ENCODE data around the gene KLC4.
A peak's percentile ranks its signal among the peaks of the same experiment; 100 is the strongest.
"Not testable (repeated sequence)": the region's sequence is repeated elsewhere in the genome, so short reads cannot be mapped to it uniquely, and the experiment has no call there.

Gene KLC4

DNA sequence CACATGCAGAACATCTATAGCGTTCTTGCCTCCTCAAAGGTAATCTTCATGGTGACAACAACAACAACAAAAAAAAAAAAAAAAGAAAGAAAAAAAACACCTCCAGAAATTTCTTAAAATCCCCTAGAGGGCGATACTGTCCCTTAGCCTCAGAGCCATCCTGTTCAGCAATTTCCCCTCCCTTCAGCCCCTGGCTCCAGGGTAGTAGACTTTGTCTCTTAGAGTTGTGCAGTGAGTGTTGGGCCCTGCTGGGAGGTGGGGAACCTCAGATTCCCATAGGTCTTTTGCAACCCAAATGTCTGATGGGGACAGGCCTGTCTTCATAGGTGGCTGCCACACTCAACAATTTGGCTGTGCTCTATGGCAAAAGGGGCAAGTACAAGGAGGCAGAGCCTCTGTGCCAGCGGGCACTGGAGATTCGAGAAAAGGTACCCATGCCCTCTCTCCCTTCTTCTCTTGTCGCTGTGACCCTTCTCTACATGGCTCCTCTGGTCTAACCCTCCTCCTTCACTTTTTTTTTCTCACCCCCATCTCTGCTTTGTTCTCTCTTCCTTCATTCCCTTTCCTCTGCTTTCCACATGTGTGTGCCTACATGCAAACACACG is 10.7 kb downstream of the KLC4 start:
- no peak for DNase-seq (ENCODE audit: low read depth)

- DNase-seq (ENCODE audit: low read depth): no peak
Observed at GRCh38 chr6:43074847-43075669, 15.6 kb downstream of the KLC4 start.

- DNase-seq (ENCODE audit: low read depth): peak; percentile 35
Observed at GRCh38 chr6:43075670-43076463, 16.4 kb downstream of the KLC4 start, which contains the start of gene PTK7. Gene PTK7, plus strand, starts transcription at chr6:43076314. Its CDS starts 175 bp downstream, at chr6:43076489.

- no peak for DNase-seq (ENCODE audit: low read depth)
Observed at GRCh38 chr6:43076464-43077332, 17.3 kb downstream of the KLC4 start.

DNA sequence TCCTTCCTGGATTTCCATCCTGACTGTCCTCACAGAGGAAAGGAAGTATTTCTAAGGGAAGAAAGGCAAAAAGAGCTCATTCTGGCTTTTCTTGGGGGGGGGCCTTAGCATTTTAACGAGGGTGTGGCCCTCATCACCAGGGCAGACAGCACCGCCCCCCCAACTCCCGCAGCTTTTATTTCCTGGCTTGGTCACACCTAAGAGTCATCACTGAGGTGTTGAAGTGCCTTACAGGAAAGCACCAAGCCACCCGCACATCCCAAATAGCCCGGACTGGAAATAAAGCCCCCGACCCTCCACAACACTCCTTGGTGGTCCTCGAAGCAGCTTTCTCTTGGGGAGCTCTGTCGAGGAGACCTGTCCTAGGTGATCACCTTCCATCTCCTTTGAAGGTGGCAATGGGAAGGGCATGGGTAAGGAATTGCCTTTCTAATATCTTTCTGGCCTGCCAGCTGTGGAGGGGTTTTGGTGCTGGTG is 17.9 kb downstream of the KLC4 start:
- no peak for DNase-seq (ENCODE audit: low read depth)

GRCh38 chr6:43077981-43078511 is 18.6 kb downstream of the KLC4 start:
- no peak for DNase-seq (ENCODE audit: low read depth)

DNA sequence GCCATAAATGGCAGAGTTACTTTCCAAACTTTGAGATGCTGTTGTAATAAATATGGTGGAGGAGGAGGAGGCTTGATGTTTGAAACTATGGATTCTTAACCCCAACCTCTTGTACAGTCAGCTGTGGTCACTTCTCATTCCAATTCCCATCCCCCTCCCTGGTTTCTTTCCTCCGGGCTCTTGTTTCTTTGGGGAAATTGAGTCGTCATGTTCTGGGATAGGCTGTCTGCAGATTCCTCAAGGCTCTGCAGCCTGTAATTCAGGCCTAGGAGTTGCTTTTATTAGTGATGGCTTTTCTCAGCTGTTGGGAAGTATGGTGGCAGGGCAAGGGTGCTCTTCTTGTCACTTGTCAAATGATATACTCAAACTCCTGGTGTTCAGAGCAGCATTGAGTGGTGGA is 19.3 kb downstream of the KLC4 start:
- DNase-seq (ENCODE audit: low read depth): no peak

DNA sequence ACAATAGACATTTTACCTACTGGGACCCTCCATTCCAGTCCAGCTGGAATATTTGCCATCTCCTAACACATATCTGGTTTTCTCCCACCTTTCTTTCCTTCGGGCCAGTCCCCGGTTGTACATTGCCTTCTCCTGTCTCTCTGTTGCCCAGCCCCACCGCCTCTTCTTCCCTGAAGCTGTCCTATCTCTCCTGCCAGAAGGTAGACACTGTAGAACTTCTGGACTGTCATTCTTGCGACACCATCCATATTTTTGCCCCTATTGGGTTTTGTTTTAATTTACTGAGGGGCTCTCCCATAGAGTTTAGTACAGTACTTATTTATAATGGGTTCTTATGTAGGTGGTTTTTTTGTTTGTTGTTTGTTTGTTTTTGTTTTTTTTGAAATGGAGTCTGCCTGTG is 21.6 kb downstream of the KLC4 start:
- DNase-seq (ENCODE audit: low read depth): no peak

DNA sequence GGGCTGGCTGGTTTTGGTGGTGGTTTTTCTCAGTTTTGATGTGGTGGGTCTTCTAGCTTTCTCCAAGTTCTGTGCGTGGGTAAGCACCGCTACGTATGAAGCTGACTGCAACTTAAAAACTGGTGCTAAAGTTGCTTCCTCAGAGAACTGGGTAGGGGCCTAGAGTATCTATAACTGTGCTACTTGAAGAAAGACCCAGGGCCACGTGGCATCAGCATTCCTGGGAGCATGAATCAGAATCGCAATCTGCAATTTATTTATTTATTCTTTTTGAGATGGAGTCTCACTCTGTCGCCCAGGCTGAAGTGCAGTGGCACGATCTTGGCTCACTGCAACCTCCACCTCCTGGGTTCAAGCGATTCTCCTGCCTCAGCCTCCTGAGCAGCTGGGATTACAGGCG is 22.5 kb downstream of the KLC4 start:
- not testable (repeated sequence) for DNase-seq (ENCODE audit: low read depth)

GRCh38 chr6:43082806-43083655 is 23.6 kb downstream of the KLC4 start:
- DNase-seq (ENCODE audit: low read depth): no peak

GRCh38 chr6:43086022-43086658 is 26.7 kb downstream of the KLC4 start:
- DNase-seq (ENCODE audit: low read depth): no peak

DNA sequence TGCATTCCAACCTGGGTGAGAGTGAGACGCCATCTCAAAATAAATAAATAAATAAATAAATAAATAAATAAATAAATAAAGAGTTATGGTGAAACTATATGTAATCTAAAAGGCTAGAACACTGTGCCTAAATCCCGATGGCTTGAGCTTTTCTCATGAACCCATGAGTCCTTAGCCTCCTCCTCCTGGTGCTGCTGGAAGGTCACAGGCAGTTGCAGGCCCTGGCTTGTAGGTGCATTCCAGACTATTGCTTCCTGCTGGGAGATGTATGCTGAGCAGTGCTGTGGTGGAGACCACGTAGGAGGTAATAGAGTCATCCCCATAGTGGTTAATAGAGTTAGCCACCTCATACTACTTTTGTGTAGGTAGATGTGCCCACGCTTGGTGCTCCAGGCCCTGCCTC is 29.2 kb downstream of the KLC4 start:
- DNase-seq (ENCODE audit: low read depth): no peak

GRCh38 chr6:43089467-43089866 is 30.0 kb downstream of the KLC4 start:
- DNase-seq (ENCODE audit: low read depth): no peak

- DNase-seq (ENCODE audit: low read depth): no peak
Observed at GRCh38 chr6:43089874-43090558, 30.6 kb downstream of the KLC4 start.

DNA sequence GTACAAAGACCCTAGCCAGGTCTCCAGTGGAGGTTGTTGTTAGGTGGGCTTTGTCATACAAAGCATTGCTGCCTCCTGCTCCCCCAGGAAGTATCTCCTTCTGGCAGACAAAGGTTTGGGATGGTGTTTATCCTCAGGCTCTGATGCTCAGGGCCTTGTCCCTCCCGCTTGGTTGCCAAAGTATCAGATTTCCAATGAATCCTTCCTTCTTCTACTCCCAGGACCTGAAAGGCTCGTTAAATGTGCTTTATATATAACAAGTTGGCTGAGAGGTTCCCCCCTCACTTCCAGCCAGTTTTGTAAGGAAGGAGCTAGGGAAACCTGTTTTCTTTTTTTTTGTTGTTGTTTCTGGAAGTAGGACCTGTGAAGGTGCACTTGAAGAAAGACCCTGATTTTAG is 31.1 kb downstream of the KLC4 start:
- no peak for DNase-seq (ENCODE audit: low read depth)

DNA sequence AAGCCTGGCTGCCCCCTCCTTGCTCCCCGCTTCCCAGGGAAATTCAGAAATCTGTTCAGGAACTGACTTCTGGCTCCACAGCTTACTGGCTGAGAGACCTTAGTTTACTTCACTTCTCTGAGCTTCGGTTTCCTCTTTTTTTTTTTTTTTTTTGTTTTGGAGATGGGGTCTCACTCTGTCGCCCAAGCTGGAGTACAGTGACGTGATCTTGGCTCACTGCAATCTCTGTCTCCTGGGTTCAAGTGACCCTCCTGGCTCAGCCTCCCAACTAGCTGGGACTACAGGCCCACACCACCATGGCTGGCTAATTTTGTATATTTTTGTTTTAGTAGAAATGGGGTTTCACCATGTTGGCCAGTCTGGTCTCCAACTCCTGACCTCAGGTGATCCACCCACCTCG is 31.6 kb downstream of the KLC4 start:
- no peak for DNase-seq (ENCODE audit: low read depth)

DNA sequence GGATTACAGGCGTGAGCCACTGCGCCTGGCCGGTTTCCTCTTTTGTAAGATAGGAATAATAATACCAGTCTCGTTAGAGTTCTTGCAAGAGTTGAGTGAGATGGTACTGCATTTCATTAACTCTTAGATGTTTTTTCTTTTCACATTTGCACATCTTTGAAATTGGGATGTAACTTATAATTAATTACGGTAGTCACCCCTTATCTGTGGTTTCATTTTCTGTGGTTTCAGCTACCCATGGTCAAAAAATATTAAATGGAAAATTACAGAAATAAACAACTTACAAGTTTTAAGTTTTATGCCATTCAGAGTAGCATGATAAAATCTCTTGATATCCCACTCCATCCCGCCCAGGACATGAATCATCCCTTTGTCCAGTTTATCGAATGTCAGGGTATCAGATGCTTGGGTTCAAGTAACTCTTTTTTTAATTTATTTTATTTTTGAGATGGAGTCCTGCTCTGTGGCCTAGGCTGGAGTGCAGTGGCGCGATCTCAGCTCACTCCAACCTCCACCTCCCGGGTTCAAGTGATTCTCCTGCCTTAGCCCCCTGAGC is 32.1 kb downstream of the KLC4 start:
- no peak for DNase-seq (ENCODE audit: low read depth)

DNA sequence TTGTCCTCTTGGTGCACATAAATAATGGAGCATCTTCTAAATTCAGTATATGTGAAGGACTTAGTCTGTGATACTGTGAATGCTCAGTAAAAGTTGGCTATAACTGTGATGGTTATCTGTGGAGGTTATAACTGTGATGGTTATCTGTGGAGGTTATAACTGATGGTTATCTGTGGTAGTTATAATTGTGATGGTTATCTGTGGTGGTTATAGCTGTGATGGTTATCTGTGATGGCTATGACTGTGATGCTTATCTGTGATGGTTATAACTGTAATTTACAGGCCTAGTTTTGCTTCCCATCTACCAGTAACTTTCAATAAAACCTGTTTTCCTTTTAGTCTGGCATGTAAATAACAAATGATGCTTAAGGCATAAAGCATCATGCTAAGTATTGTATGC is 33.2 kb downstream of the KLC4 start:
- DNase-seq (ENCODE audit: low read depth): no peak
